CD14-positive monocyte (primary cell): ENCODE data around the gene MTNR1A. TPM values are rescaled to one million over a fixed set of nuclear protein-coding genes. Genes with fewer than 3 reads are reported as not detected.

Experiments used
- DNase-seq, 3 donors: peaks; one replicate each; pipeline ENCODE4 v3.0.0-alpha.2; 2011 to 2022
- H2AFZ ChIP-seq: 2 replicates; pipeline ENCODE4 v1.6.0; 2012; ENCODE audit warnings: mild to moderate bottlenecking, low read depth, low read length, inconsistent platforms; ENCODE audit not compliant: insufficient read depth, poor library complexity, severe bottlenecking
- H3K27ac ChIP-seq, 2 donors: 1 replicate in 1 of 2; 2 replicates in 1 of 2; pipeline ENCODE4 v1.5.1; 2012 to 2013; ENCODE audit warnings: low read length in 2 of 2, control low read depth in 1 of 2, inconsistent platforms in 1 of 2, low read depth in 1 of 2, mild to moderate bottlenecking in 1 of 2
- H3K27me3 ChIP-seq, 2 donors: one replicate each; pipeline versions ENCODE4 v1.6.0 to v1.6.1; 2011 to 2013; ENCODE audit warnings: low read length in 2 of 2; ENCODE audit not compliant: control insufficient read depth in 2 of 2, insufficient read depth in 2 of 2
- H3K36me3 ChIP-seq, 2 donors: replicated peaks in 1 of 2; 1 replicate in 1 of 2; 2 replicates in 1 of 2; pipeline versions ENCODE4 v1.5.1 to v1.6.1; 2012 to 2013; ENCODE audit warnings: low read length in 2 of 2, control low read depth in 1 of 2, inconsistent platforms in 1 of 2, mild to moderate bottlenecking in 1 of 2; ENCODE audit not compliant: insufficient read depth in 2 of 2, control insufficient read depth in 1 of 2
- H3K4me1 ChIP-seq, 2 donors: 1 replicate in 1 of 2; 2 replicates in 1 of 2; pipeline versions ENCODE4 v1.5.1 to v1.6.1; 2012 to 2013; ENCODE audit warnings: low read length in 2 of 2, control low read depth in 1 of 2, inconsistent platforms in 1 of 2, mild to moderate bottlenecking in 1 of 2, moderate library complexity in 1 of 2; ENCODE audit not compliant: insufficient read depth in 2 of 2, control insufficient read depth in 1 of 2
- H3K4me2 ChIP-seq: replicated peaks from 2 replicates; pipeline ENCODE3; 2012; ENCODE audit warnings: low read length, moderate library complexity, mild to moderate bottlenecking; ENCODE audit not compliant: poor library complexity, severe bottlenecking; ENCODE audit errors: extremely low read depth
- H3K4me3 ChIP-seq, 3 experiments: fragments of 200-600 bp in 1 of 3; sonication (generic) in 1 of 3; replicated peaks in 1 of 3; 1 replicate in 2 of 3; 2 replicates in 1 of 3; pipeline ENCODE4 v1.5.1; 2011 to 2013; ENCODE audit warnings: low read length in 3 of 3, mild to moderate bottlenecking in 3 of 3, control low read depth in 2 of 3, low read depth in 2 of 3, inconsistent platforms in 1 of 3, moderate library complexity in 1 of 3
- H3K79me2 ChIP-seq: 2 replicates; pipeline ENCODE4 v1.6.0; 2012; ENCODE audit warnings: mild to moderate bottlenecking, control low read depth, inconsistent platforms, low read length, moderate library complexity; ENCODE audit not compliant: insufficient read depth
- H3K9ac ChIP-seq: 2 replicates; pipeline ENCODE4 v1.6.0; 2017; ENCODE audit warnings: low read length, mild to moderate bottlenecking; ENCODE audit not compliant: insufficient read depth, poor library complexity, severe bottlenecking
- H3K9me3 ChIP-seq, 2 donors: replicated peaks in 1 of 2; 1 replicate in 1 of 2; 2 replicates in 1 of 2; pipeline versions ENCODE4 v1.5.1 to v1.6.1; 2012 to 2013; ENCODE audit warnings: low read length in 2 of 2, control low read depth in 1 of 2; ENCODE audit not compliant: control insufficient read depth in 1 of 2, insufficient read depth in 1 of 2
- H4K20me1 ChIP-seq: 2 replicates; pipeline ENCODE4 v1.6.0; 2012; ENCODE audit warnings: mild to moderate bottlenecking, low read length, control low read depth, moderate library complexity; ENCODE audit not compliant: insufficient read depth
- H3K27ac Mint-ChIP-seq, 7 donors: one replicate each; pipeline ENCODE4 v1.8.0; 2020; ENCODE audit warnings: mild to moderate bottlenecking in 7 of 7, mixed read lengths in 7 of 7, moderate library complexity in 6 of 7, inconsistent platforms in 2 of 7
- H3K27me3 Mint-ChIP-seq, 3 donors: one replicate each; pipeline ENCODE4 v1.8.0; 2021 to 2022; ENCODE audit warnings: low read depth in 3 of 3, mild to moderate bottlenecking in 3 of 3, mixed read lengths in 3 of 3, moderate library complexity in 3 of 3, inconsistent platforms in 1 of 3
- H3K36me3 Mint-ChIP-seq, 2 donors: one replicate each; pipeline ENCODE4 v1.8.0; 2020; ENCODE audit warnings: mixed read lengths in 2 of 2, inconsistent platforms in 1 of 2, mild to moderate bottlenecking in 1 of 2
- H3K4me1 Mint-ChIP-seq: one replicate; pipeline ENCODE4 v1.8.0; 2020; ENCODE audit warnings: mild to moderate bottlenecking, mixed read lengths
- H3K4me3 Mint-ChIP-seq, 2 donors: one replicate each; pipeline ENCODE4 v1.8.0; 2020; ENCODE audit warnings: mild to moderate bottlenecking in 2 of 2, mixed read lengths in 2 of 2, moderate library complexity in 1 of 2
- H3K9me3 Mint-ChIP-seq, 7 donors: one replicate each; pipeline ENCODE4 v1.8.0; 2020 to 2022; ENCODE audit warnings: mixed read lengths in 7 of 7, mild to moderate bottlenecking in 6 of 7, moderate library complexity in 6 of 7, inconsistent platforms in 2 of 7
- WGBS: methylation state at CpG from one replicate; pipeline ENCODE4 v1.1.5; 2013; ENCODE audit warnings: missing lambda C conversion rate; ENCODE audit not compliant: insufficient coverage; 5-methylcytosine and 5-hydroxymethylcytosine counted together
- intact Hi-C, 2 donors: fragments of 100-400 bp; cut with micrococcal nuclease; formaldehyde crosslinking; loops; one replicate each; pipeline versions ENCODE4 v1.15.0 to v1.15.1; 2023
- polyA plus RNA-seq, 3 donors: library from polyadenylated mRNA; depleted of rRNA in 1 of 3; unstranded in 2 of 3; stranded (reverse) in 1 of 3; fragments of 300-500 nt in 2 of 3; fragments of >200 nt in 1 of 3; fragmentation: Illumina TruSeq in 2 of 3; gene quantifications; 1 replicate in 2 of 3; 2 replicates in 1 of 3; pipeline ENCODE4 v1.2.3, GENCODE V29; 2012 to 2021
- TF ChIP-seq, protein P1 (sequence below): fragments of 200-600 bp; IDR thresholded peaks from one replicate; pipeline ENCODE4 v1.8.0; 2022; ENCODE audit warnings: antibody characterized with exemption, mild to moderate bottlenecking

The MTNR1A gene
- polyA plus RNA-seq, 3 donors: not detected

DNA sequence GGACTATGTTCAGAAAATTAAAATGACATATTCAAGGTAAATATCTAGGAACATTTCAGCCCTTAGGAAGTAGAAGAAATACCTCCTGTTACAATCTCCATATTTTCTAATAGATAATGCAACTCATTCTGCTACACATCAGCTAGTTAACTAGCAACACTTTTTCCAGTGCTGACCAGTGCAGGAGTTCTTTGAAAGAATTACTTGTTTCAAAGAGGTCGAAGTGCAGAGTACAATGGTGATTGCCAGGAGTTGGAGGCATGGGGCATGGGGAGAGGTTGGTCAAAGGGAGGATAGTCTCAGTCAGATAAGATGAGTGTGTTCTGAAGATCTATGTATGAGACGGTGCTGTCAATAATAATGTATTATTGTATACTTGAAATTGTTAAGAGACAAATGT, 53.1 kb downstream of the MTNR1A start:
- Mint-ChIP-seq H3K27me3 (peaks cover 0 to 3% (median 0%) of the 10 kb centered on the region in 3 donors), H3K27ac (no peak overlapping the region), H3K9me3 (peaks cover 5 to 22% (median 12%) of the 10 kb centered on the region in 7 donors), H3K36me3 (no peaks in the 10 kb centered on the region), H3K4me1 (no peaks in the 10 kb centered on the region), H3K4me3 (no peak overlapping the region)
- no peak overlapping the region for H3K4me2 ChIP-seq
- H3K79me2 ChIP-seq: no peaks in the 10 kb centered on the region
- 38% methylated on average over 1 of the region's 2 CpGs for WGBS
- H3K4me1 ChIP-seq: no peaks in the 10 kb centered on the region
- no peak overlapping the region for H3K4me3 ChIP-seq
- TF ChIP-seq, protein P1, sequence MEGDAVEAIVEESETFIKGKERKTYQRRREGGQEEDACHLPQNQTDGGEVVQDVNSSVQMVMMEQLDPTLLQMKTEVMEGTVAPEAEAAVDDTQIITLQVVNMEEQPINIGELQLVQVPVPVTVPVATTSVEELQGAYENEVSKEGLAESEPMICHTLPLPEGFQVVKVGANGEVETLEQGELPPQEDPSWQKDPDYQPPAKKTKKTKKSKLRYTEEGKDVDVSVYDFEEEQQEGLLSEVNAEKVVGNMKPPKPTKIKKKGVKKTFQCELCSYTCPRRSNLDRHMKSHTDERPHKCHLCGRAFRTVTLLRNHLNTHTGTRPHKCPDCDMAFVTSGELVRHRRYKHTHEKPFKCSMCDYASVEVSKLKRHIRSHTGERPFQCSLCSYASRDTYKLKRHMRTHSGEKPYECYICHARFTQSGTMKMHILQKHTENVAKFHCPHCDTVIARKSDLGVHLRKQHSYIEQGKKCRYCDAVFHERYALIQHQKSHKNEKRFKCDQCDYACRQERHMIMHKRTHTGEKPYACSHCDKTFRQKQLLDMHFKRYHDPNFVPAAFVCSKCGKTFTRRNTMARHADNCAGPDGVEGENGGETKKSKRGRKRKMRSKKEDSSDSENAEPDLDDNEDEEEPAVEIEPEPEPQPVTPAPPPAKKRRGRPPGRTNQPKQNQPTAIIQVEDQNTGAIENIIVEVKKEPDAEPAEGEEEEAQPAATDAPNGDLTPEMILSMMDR: no peak
- DNase-seq: no peak
- H2AFZ ChIP-seq: no peak overlapping the region
- H3K27ac ChIP-seq: no peak overlapping the region
- no peaks in the 10 kb centered on the region for H4K20me1 ChIP-seq
- intact Hi-C loops: no loop called here
- no peak overlapping the region for H3K9ac ChIP-seq
- H3K27me3 ChIP-seq: no peaks in the 10 kb centered on the region
- H3K9me3 ChIP-seq: peaks cover 20 to 26% of the 10 kb centered on the region in 2 donors
- no peaks in the 10 kb centered on the region for H3K36me3 ChIP-seq

DNA sequence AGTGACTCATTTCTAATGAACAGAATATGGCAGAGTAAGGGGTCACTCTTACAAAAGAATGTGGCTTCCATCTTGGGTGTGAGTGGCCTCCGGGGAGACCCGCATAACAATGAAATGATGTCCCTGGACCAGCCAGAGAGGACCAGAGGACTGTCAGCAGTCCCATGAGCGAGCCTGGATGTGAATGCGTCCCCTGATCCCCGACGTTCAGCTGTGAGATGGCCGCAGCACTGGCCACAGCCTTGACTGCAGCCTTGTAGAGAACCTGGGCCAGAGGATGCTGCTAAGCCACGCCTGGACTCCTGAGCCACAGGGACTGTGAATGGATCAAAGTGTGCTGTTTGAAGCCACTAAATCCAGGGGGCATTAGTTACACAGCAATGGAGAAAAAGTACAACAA, 53.8 kb downstream of the MTNR1A start:
- no peaks in the 10 kb centered on the region for H3K27me3 ChIP-seq
- TF ChIP-seq, protein P1: no peak
- Mint-ChIP-seq H3K27me3 (peaks cover 0 to 3% (median 0%) of the 10 kb centered on the region in 3 donors), H3K4me3 (no peak overlapping the region), H3K4me1 (no peaks in the 10 kb centered on the region), H3K9me3 (peaks cover 3 to 22% (median 12%) of the 10 kb centered on the region in 7 donors), H3K36me3 (no peaks in the 10 kb centered on the region), H3K27ac (no peak overlapping the region)
- no peak for DNase-seq
- peaks cover 19 to 26% of the 10 kb centered on the region in 2 donors for H3K9me3 ChIP-seq
- H3K9ac ChIP-seq: no peak overlapping the region
- no peak overlapping the region for H2AFZ ChIP-seq
- intact Hi-C loops: no loop called here
- no peaks in the 10 kb centered on the region for H3K4me1 ChIP-seq
- no peaks in the 10 kb centered on the region for H3K79me2 ChIP-seq
- no peak overlapping the region for H3K4me3 ChIP-seq
- no peaks in the 10 kb centered on the region for H4K20me1 ChIP-seq
- H3K4me2 ChIP-seq: no peak overlapping the region
- 80% methylated on average over 8 of the region's 8 CpGs for WGBS
- H3K27ac ChIP-seq: no peak overlapping the region
- no peaks in the 10 kb centered on the region for H3K36me3 ChIP-seq
